Subcutaneous abdominal adipose tissue (tissue), 5 donors: ENCODE measurements around the gene BGN.

ENCODE experiments used
- H3K27ac ChIP-seq: one replicate; pipeline ENCODE4 v1.7.0; 2013; ENCODE audit warnings: low read depth, mild to moderate bottlenecking, inconsistent platforms, low read length, moderate library complexity
- H3K27me3 ChIP-seq, 5 donors: one replicate each; pipeline ENCODE4 v1.7.0; 2013; ENCODE audit warnings: low read length in 5 of 5, inconsistent platforms in 1 of 5; ENCODE audit not compliant: control insufficient read depth in 5 of 5, insufficient read depth in 4 of 5
- H3K36me3 ChIP-seq, 5 donors: one replicate each; pipeline ENCODE4 v1.7.0; 2013; ENCODE audit warnings: low read length in 5 of 5; ENCODE audit not compliant: control insufficient read depth in 5 of 5, insufficient read depth in 5 of 5
- H3K4me1 ChIP-seq, 5 donors: one replicate each; pipeline ENCODE4 v1.7.0; 2013; ENCODE audit warnings: low read length in 5 of 5, mild to moderate bottlenecking in 3 of 5, moderate library complexity in 1 of 5; ENCODE audit not compliant: control insufficient read depth in 5 of 5, insufficient read depth in 5 of 5
- H3K4me3 ChIP-seq, 5 donors: one replicate each; pipeline ENCODE4 v1.7.0; 2013; ENCODE audit warnings: low read length in 5 of 5, low read depth in 1 of 5
- H3K9ac ChIP-seq, 5 donors: one replicate each; pipeline ENCODE4 v1.7.0; 2013; ENCODE audit warnings: low read length in 5 of 5, mild to moderate bottlenecking in 4 of 5, moderate library complexity in 3 of 5
- H3K9me3 ChIP-seq, 5 donors: one replicate each; pipeline ENCODE4 v1.7.0; 2013; ENCODE audit warnings: low read length in 5 of 5; ENCODE audit not compliant: control insufficient read depth in 5 of 5
- donor health status: healthy.
- donor health status: healthy.
- donor health status: healthy.
- donor health status: healthy.
- donor health status: healthy.

The BGN gene

GRCh38 chrX:153494541-153495361 is at the start of gene BGN:
Gene BGN, plus strand, starts transcription at chrX:153494980. Its CDS starts 9,652 bp downstream, at chrX:153504632.
- H3K27ac ChIP-seq, result no peak within 1 kb of the TSS
- peak within 1 kb of the TSS in 4 of 5 donors; percentile 28 to 56 (median 46) for H3K4me3 ChIP-seq
- peak within 1 kb of the TSS in 1 of 5 donors; percentile 35 for H3K9ac ChIP-seq
- peaks cover 0 to 21% (median 14%) of the 10 kb centered on the region in 5 donors for H3K4me1 ChIP-seq
- no peaks in the 10 kb centered on the region for H3K36me3 ChIP-seq
- H3K27me3 ChIP-seq, result peaks cover 6 to 43% (median 27%) of the 10 kb centered on the region in 5 donors
- H3K9me3 ChIP-seq, result peaks cover 0 to 4% (median 0%) of the 10 kb centered on the region in 5 donors

DNA sequence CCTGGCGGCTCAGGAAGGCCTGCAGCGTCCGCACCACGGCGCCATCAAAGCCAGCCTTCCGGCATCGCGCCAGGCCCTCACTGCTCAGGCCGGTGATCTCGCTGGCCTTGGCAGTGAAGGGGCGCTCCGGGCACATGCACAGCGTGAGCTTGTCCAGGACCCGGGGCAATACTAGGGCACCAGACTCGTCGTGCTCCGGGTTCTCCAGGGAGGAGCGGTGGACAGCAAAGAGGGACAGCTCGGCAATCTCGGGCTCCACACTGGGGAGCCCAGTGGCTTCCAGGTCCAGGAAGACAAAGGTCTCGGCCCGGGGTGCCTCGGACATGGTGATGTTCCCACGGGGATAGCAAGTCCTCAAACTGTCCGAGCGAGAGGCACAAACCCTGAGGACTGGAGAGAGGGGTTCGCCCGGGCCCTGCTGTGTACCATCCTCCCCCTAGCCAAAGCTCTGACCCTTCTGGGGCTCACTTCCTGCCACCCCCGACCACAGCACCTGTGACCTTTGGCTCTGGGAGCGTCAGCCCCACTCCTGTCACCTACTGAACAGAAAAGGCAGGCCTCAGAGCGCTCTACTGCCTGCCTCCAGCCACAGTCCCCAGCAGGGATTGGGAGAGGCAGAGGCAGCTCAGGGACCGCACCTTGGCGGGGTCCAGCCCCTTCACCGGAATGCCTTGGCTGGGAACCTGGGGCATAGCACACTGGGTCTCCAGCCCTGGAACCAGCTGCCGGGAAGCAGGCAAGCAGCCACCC is 49.5 kb upstream of the BGN start:
- no peaks in the 10 kb centered on the region for H3K4me1 ChIP-seq
- peaks cover 0 to 4% (median 2%) of the 10 kb centered on the region in 5 donors for H3K9me3 ChIP-seq
- H3K27me3 ChIP-seq, result peaks cover 10 to 32% (median 27%) of the 10 kb centered on the region in 5 donors
- peaks cover 0 to 19% (median 15%) of the 10 kb centered on the region in 5 donors for H3K36me3 ChIP-seq
- no peak overlapping the region for H3K27ac ChIP-seq
- H3K9ac ChIP-seq, result no peak overlapping the region
- H3K4me3 ChIP-seq, result no peak overlapping the region

DNA sequence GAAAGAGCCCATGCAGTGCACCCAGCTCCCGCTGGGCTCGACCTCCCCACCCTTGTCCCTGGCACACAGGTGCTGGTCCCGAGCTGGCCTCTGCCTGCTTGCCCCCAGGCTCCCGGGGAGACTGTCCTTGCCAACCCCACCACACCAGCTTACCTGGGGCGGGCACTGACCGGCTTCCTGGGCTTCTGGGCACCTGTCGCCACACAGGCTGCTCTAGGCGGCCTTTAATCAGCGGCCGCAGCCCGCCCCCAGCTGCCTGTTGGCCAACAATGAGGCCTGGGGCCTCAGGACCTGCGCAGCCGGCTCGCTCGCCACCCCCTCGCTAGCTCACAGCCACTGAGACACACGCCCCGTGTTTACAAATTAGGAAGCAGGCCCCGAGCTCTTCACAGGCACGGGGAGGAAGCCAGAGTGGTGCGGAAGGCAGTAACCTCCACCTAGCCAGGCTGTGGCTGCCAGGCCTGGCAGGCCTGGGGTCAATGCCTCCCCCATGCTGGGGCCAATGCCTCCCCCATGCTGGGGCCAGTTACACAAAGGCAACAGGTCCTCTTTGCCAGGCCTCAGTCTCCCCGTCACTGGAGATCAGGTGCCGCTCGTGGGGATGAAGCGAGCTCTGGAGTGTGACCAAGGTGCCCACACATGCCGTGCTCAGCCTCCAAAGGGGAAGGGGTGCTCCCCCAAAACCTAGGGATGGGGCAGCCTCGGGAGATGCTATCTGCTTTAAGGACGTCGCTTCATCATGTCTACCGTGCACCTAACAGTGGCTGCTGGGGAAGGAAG is 48.7 kb upstream of the BGN start, which contains the start of gene TREX2:
Gene TREX2, minus strand, starts transcription at position 201 of the 780 bp plus-strand sequence. CDS start 626 bp downstream, outside the sequence.
- no peaks in the 10 kb centered on the region for H3K9me3 ChIP-seq
- peaks cover 0 to 25% (median 15%) of the 10 kb centered on the region in 5 donors for H3K36me3 ChIP-seq
- H3K9ac ChIP-seq, result no peak within 1 kb of the TSS
- H3K4me3 ChIP-seq, result no peak within 1 kb of the TSS
- no peaks in the 10 kb centered on the region for H3K4me1 ChIP-seq
- H3K27me3 ChIP-seq, result peaks cover 7 to 29% (median 22%) of the 10 kb centered on the region in 5 donors
- no peak within 1 kb of the TSS for H3K27ac ChIP-seq

DNA sequence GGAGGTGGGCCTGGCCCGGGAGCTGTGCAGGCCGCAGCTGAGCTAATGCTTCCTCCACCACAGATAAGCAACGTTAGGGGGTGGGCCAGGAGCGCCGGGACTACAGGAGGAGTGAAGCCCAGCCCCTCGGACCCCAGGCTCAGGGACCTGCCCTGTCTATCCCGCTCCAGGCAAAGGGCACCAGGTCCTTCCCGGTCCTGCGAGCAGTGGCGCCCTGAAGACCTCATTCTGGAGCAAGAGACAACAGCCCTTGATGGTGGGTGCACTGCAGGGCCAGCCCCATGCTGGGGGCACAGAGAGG is 48.2 kb upstream of the BGN start:
- H3K36me3 ChIP-seq, result peaks cover 0 to 30% (median 15%) of the 10 kb centered on the region in 5 donors
- no peaks in the 10 kb centered on the region for H3K4me1 ChIP-seq
- H3K9ac ChIP-seq, result no peak overlapping the region
- no peak overlapping the region for H3K4me3 ChIP-seq
- no peaks in the 10 kb centered on the region for H3K9me3 ChIP-seq
- no peak overlapping the region for H3K27ac ChIP-seq
- H3K27me3 ChIP-seq, result peaks cover 7 to 29% (median 22%) of the 10 kb centered on the region in 5 donors

GRCh38 chrX:153446950-153447580 is 47.7 kb upstream of the BGN start:
- Histone ChIP-seq H3K36me3 (peaks cover 0 to 30% (median 15%) of the 10 kb centered on the region in 5 donors), H3K27me3 (peaks cover 7 to 28% (median 22%) of the 10 kb centered on the region in 5 donors), H3K9me3 (no peaks in the 10 kb centered on the region), H3K9ac (no peak overlapping the region), H3K4me1 (no peaks in the 10 kb centered on the region), H3K27ac (no peak overlapping the region), H3K4me3 (no peak overlapping the region)

- H3K27me3 ChIP-seq, result peaks cover 7 to 26% (median 22%) of the 10 kb centered on the region in 5 donors
- H3K9me3 ChIP-seq, result no peaks in the 10 kb centered on the region
- no peak overlapping the region for H3K9ac ChIP-seq
- H3K27ac ChIP-seq, result no peak overlapping the region
- peaks cover 0 to 30% (median 15%) of the 10 kb centered on the region in 5 donors for H3K36me3 ChIP-seq
- H3K4me1 ChIP-seq, result no peaks in the 10 kb centered on the region
- H3K4me3 ChIP-seq, result no peak overlapping the region
These were observed 47.2 kb upstream of the BGN start for GRCh38 chrX:153447581-153447960.

DNA sequence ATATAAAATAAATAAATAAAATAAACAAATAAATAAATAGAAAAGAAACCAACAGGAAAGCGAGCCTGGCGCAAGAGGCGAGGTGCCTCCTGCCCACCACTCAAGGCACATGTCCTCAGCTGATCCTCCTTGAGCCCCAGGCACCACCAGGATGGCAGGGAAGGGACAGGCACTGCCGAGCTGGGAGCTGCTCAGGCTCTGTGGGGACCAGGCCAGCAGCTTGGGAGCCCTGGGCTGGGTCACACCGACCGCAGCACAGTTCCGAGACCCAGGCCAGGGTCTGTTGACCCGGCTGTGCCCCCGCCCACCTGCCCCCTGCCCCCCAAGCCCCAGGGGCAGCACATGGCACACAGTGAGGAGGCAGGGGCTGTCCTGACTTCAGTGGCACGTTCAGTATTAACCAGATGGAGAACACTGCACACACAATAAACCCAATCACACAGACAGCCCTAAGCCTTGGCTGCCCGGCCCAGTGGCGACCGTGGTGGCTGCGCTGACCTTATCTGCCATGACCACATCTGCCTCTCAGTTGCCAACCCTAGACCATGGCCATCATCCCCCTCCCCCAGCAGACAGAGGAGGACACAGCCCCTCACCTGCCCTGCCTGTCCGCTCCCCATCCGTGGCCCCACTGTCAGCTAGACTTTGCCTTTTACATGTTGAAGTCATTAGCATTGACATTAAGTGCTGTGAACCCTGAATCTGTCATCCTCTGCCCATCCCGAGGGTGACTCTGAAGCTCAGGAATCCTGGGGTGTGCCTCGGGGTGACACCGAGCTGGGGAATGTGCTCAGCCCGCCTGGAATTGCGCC is 46.0 kb upstream of the BGN start:
- H3K4me3 ChIP-seq, result no peak overlapping the region
- peaks cover 0 to 38% (median 15%) of the 10 kb centered on the region in 5 donors for H3K36me3 ChIP-seq
- no peaks in the 10 kb centered on the region for H3K9me3 ChIP-seq
- H3K4me1 ChIP-seq, result no peaks in the 10 kb centered on the region
- H3K9ac ChIP-seq, result no peak overlapping the region
- peaks cover 7 to 19% (median 16%) of the 10 kb centered on the region in 5 donors for H3K27me3 ChIP-seq
- H3K27ac ChIP-seq, result no peak overlapping the region

DNA sequence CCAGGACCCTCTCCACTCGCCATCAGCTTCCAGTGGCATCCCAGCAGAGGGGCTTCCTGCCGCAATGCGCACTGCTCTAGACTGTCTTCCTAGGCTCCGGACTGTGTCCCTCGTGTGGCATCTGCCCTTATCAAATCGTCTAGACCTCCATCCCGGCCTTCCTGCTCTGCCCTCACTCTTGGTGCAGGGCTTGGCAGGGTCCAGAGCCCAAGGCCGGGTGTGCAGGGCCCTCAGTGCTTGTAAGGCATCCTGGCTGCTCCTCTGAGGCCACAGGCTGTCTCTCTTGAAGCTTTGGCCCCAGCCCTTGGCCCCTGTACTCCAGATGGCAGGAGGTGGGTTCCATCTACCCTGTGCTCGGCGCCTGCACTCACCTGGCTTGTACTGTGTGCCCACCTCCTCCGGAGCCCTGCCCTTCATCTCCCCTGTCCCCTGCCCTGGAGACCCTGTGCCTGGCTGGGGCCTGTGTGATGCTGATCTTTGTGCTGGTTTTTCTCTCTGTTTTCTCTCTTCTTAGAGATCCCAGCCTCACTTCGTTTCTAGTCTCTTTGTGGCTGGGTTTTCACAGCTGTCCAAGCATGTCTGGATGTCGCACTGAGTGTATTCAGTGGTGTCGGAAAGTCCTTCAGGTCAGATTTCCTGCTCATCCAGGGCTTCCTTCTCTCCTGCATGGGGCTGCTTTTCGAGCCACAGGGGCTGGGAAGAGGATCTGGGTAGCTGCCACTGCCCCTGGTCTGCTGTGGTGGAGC is 45.2 kb upstream of the BGN start:
- Histone ChIP-seq H3K9ac (no peak overlapping the region), H3K27me3 (peaks cover 3 to 11% (median 10%) of the 10 kb centered on the region in 5 donors), H3K36me3 (peaks cover 0 to 44% (median 16%) of the 10 kb centered on the region in 5 donors), H3K4me3 (no peak overlapping the region), H3K27ac (no peak overlapping the region), H3K4me1 (no peaks in the 10 kb centered on the region), H3K9me3 (no peaks in the 10 kb centered on the region)
